PFSK-1 (cell line): ENCODE measurements around the gene TM9SF2. TPM values are rescaled to one million over a fixed set of nuclear protein-coding genes. Genes with fewer than 3 reads are reported as not detected.

Experiments used
- FOXP2 ChIP-seq: optimal IDR thresholded peaks from 2 replicates; pipeline ENCODE3; 2011; ENCODE audit warnings: borderline replicate concordance, control low read depth, inconsistent platforms; ENCODE audit not compliant: insufficient read depth; ENCODE audit errors: extremely low read length, extremely low read depth
- POLR2AphosphoS5 ChIP-seq: IDR thresholded peaks from 2 replicates; pipeline ENCODE4 v1.6.1; 2012; ENCODE audit warnings: low read depth, mild to moderate bottlenecking, control low read depth, low read length, moderate library complexity
- SIN3A ChIP-seq: IDR thresholded peaks from 2 replicates; pipeline ENCODE4 v1.6.1; 2012; ENCODE audit warnings: mild to moderate bottlenecking, low read length, moderate library complexity, borderline replicate concordance; ENCODE audit not compliant: insufficient read depth
- TAF1 ChIP-seq: IDR thresholded peaks from 2 replicates; pipeline ENCODE4 v1.6.1; 2012; ENCODE audit warnings: low read length, control low read depth, borderline replicate concordance; ENCODE audit not compliant: insufficient read depth
- polyA plus RNA-seq: library from polyadenylated mRNA; unstranded; fragments of >200 nt; gene quantifications from one replicate; pipeline ENCODE4 v1.2.1, GENCODE V29; 2012; ENCODE audit warnings: low read depth, missing spikeins; ENCODE audit not compliant: insufficient read length
- TF ChIP-seq, protein P1 (sequence below), 2 experiments: IDR thresholded peaks; 2 replicates each; pipeline versions ENCODE4 v1.6.1 to v1.8.0; 2011 to 2012; ENCODE audit warnings: low read depth in 2 of 2, low read length in 2 of 2, control low read depth in 1 of 2, inconsistent platforms in 1 of 2, mild to moderate bottlenecking in 1 of 2, moderate library complexity in 1 of 2; ENCODE audit not compliant: insufficient read depth in 1 of 2

TM9SF2 gene, protein sequence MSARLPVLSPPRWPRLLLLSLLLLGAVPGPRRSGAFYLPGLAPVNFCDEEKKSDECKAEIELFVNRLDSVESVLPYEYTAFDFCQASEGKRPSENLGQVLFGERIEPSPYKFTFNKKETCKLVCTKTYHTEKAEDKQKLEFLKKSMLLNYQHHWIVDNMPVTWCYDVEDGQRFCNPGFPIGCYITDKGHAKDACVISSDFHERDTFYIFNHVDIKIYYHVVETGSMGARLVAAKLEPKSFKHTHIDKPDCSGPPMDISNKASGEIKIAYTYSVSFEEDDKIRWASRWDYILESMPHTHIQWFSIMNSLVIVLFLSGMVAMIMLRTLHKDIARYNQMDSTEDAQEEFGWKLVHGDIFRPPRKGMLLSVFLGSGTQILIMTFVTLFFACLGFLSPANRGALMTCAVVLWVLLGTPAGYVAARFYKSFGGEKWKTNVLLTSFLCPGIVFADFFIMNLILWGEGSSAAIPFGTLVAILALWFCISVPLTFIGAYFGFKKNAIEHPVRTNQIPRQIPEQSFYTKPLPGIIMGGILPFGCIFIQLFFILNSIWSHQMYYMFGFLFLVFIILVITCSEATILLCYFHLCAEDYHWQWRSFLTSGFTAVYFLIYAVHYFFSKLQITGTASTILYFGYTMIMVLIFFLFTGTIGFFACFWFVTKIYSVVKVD
- polyA plus RNA-seq: 12.5 TPM

DNA sequence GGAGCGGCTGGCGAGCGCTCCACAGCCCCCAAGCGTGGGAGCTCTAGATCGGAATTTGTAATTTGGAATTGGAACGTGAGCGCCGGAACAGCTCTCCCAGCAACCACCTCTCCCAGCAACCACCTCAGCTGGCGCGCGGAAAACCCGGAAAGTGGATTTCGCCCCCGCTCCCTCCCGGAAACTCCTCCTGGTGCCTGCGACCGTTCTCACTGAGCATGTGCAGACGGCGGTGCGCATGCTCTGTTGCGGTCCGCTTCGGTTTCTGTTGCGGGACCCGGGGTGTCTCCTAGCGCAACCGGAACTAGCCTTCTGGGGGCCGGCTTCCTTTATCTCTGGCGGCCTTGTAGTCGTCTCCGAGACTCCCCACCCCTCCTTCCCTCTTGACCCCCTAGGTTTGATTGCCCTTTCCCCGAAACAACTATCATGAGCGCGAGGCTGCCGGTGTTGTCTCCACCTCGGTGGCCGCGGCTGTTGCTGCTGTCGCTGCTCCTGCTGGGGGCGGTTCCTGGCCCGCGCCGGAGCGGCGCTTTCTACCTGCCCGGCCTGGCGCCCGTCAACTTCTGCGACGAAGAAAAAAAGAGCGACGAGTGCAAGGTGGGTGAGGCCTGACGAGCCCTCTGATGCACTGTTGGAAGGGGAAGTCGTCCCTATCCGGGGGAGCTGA, at the start of gene TM9SF2:
TSS of gene TM9SF2 (plus strand) at position 289 of the 664 bp plus-strand sequence. CDS start at position 424, 135 bp downstream.
- TF ChIP-seq FOXP2: no peak
- peak; percentile 45 for TF ChIP-seq POLR2AphosphoS5
- TF ChIP-seq, protein P1, sequence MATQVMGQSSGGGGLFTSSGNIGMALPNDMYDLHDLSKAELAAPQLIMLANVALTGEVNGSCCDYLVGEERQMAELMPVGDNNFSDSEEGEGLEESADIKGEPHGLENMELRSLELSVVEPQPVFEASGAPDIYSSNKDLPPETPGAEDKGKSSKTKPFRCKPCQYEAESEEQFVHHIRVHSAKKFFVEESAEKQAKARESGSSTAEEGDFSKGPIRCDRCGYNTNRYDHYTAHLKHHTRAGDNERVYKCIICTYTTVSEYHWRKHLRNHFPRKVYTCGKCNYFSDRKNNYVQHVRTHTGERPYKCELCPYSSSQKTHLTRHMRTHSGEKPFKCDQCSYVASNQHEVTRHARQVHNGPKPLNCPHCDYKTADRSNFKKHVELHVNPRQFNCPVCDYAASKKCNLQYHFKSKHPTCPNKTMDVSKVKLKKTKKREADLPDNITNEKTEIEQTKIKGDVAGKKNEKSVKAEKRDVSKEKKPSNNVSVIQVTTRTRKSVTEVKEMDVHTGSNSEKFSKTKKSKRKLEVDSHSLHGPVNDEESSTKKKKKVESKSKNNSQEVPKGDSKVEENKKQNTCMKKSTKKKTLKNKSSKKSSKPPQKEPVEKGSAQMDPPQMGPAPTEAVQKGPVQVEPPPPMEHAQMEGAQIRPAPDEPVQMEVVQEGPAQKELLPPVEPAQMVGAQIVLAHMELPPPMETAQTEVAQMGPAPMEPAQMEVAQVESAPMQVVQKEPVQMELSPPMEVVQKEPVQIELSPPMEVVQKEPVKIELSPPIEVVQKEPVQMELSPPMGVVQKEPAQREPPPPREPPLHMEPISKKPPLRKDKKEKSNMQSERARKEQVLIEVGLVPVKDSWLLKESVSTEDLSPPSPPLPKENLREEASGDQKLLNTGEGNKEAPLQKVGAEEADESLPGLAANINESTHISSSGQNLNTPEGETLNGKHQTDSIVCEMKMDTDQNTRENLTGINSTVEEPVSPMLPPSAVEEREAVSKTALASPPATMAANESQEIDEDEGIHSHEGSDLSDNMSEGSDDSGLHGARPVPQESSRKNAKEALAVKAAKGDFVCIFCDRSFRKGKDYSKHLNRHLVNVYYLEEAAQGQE (IDR thresholded peaks at IDR 0.05; ENCODE audit: insufficient read depth in 1 of 2, low read depth in 2 of 2, low read length in 2 of 2): 0 out of 4 replicates have a peak, but pooled peaks of 1 of the 2 experiments have one; percentile 11
- TF ChIP-seq SIN3A: 0 out of 2 replicates have a peak, but pooled peaks have one; percentile 59
- 0 out of 2 replicates have a peak, but pooled peaks have one; percentile 40 for TF ChIP-seq TAF1

- TF ChIP-seq FOXP2: no peak
- TF ChIP-seq POLR2AphosphoS5: no peak
- no peak for TF ChIP-seq SIN3A
- TF ChIP-seq TAF1: no peak
- TF ChIP-seq, protein P1 (IDR thresholded peaks at IDR 0.05; ENCODE audit: insufficient read depth in 1 of 2, low read depth in 2 of 2, low read length in 2 of 2): no peak
Measured at GRCh38 chr13:99454518-99455183, 46.6 kb upstream of the TM9SF2 start.

- no peak for TF ChIP-seq FOXP2
- TF ChIP-seq, protein P1 (IDR thresholded peaks at IDR 0.05; ENCODE audit: insufficient read depth in 1 of 2, low read depth in 2 of 2, low read length in 2 of 2): no peak
- no peak for TF ChIP-seq POLR2AphosphoS5
- no peak for TF ChIP-seq TAF1
- TF ChIP-seq SIN3A: no peak
Measured at GRCh38 chr13:99459099-99459850, 42.0 kb upstream of the TM9SF2 start.
